HepG2 (cell line): ENCODE results near the gene CD4. TPM values are rescaled to one million over a fixed set of nuclear protein-coding genes. Genes with fewer than 3 reads are reported as not detected.

Source experiments
- ATF2 ChIP-seq: sonication (generic); formaldehyde crosslinking; IDR thresholded peaks from 2 replicates; pipeline ENCODE4 v1.4.0; 2020; ENCODE audit warnings: missing genetic modification reagents
- BORCS8-MEF2B ChIP-seq: sonication (generic); formaldehyde crosslinking; IDR thresholded peaks from 2 replicates; pipeline ENCODE4 v1.8.0; 2022; ENCODE audit warnings: mild to moderate bottlenecking, missing genetic modification reagents
- CEBPB ChIP-seq: IDR thresholded peaks from 2 replicates; pipeline ENCODE4 v1.6.1; 2011; ENCODE audit warnings: low read depth, low read length, improper control_type of control experiment, borderline replicate concordance
- DBP ChIP-seq: sonication (generic); formaldehyde crosslinking; IDR thresholded peaks from 2 replicates; pipeline ENCODE4 v1.4.0; 2020; ENCODE audit warnings: missing genetic modification reagents; ENCODE audit errors: not compliant biosample characterization
- ELF4 ChIP-seq: sonication (generic); formaldehyde crosslinking; IDR thresholded peaks from 2 replicates; pipeline ENCODE4 v1.5.0; 2020; ENCODE audit warnings: missing genetic modification reagents, mild to moderate bottlenecking, moderate library complexity, borderline replicate concordance
- FOXK2 ChIP-seq: fragments of 450-650 bp; IDR thresholded peaks from 2 replicates; pipeline ENCODE4 v1.6.1; 2016
- HNF4A ChIP-seq: sonication (generic); formaldehyde crosslinking; IDR thresholded peaks from 2 replicates; pipeline ENCODE4 v1.4.0; 2020; ENCODE audit warnings: missing genetic modification reagents
- IKZF4 ChIP-seq: sonication (generic); formaldehyde crosslinking; IDR thresholded peaks from 2 replicates; pipeline ENCODE4 v1.5.1; 2020; ENCODE audit warnings: borderline replicate concordance, mild to moderate bottlenecking, low read depth, missing genetic modification reagents; ENCODE audit errors: not compliant biosample characterization
- MATR3 ChIP-seq: sonication (generic); formaldehyde crosslinking; IDR thresholded peaks from 2 replicates; pipeline ENCODE4 v1.4.0; 2020; ENCODE audit warnings: missing genetic modification reagents
- MED8 ChIP-seq: sonication (generic); formaldehyde crosslinking; IDR thresholded peaks from 2 replicates; pipeline ENCODE4 v1.8.1; 2023; ENCODE audit warnings: mild to moderate bottlenecking, missing genetic modification reagents; ENCODE audit not compliant: insufficient replicate concordance
- NFKB2 ChIP-seq: sonication (generic); formaldehyde crosslinking; IDR thresholded peaks from 2 replicates; pipeline ENCODE4 v1.4.0; 2020; ENCODE audit warnings: missing genetic modification reagents, borderline replicate concordance
- PHF8 ChIP-seq: sonication (generic); formaldehyde crosslinking; IDR thresholded peaks from 2 replicates; pipeline ENCODE4 v1.5.0; 2020; ENCODE audit warnings: missing genetic modification reagents
- REXO4 ChIP-seq: sonication (generic); formaldehyde crosslinking; IDR thresholded peaks from 2 replicates; pipeline ENCODE4 v1.8.0; 2022; ENCODE audit warnings: missing genetic modification reagents, mild to moderate bottlenecking, borderline replicate concordance
- SMYD3 ChIP-seq: sonication (generic); formaldehyde crosslinking; IDR thresholded peaks from 2 replicates; pipeline ENCODE4 v1.8.1; 2023; ENCODE audit warnings: mild to moderate bottlenecking, missing genetic modification reagents
- TMF1 ChIP-seq: sonication (generic); formaldehyde crosslinking; IDR thresholded peaks from 2 replicates; pipeline ENCODE4 v1.8.1; 2022; ENCODE audit warnings: low read depth, missing genetic modification reagents
- ZNF136 ChIP-seq: sonication (generic); formaldehyde crosslinking; IDR thresholded peaks from 2 replicates; pipeline ENCODE4 v1.8.1; 2022; ENCODE audit warnings: low read depth, mild to moderate bottlenecking, moderate library complexity, missing genetic modification reagents
- ZNF292 ChIP-seq: sonication (generic); formaldehyde crosslinking; IDR thresholded peaks from 2 replicates; pipeline ENCODE4 v1.8.1; 2022; ENCODE audit warnings: mild to moderate bottlenecking, low read depth, missing genetic modification reagents, borderline replicate concordance
- ZNF468 ChIP-seq: sonication (generic); formaldehyde crosslinking; IDR thresholded peaks from 2 replicates; pipeline ENCODE4 v1.8.0; 2022; ENCODE audit warnings: mild to moderate bottlenecking, moderate library complexity, missing genetic modification reagents
- ZNF703 ChIP-seq: sonication (generic); formaldehyde crosslinking; IDR thresholded peaks from 2 replicates; pipeline ENCODE4 v1.5.1; 2020; ENCODE audit warnings: missing genetic modification reagents, mild to moderate bottlenecking, moderate library complexity, borderline replicate concordance
- polyA plus RNA-seq, 8 experiments: library from polyadenylated mRNA; depleted of rRNA in 3 of 8; stranded (reverse) in 7 of 8; unstranded in 1 of 8; fragments of >200 nt; fragmentation: Illumina TruSeq in 4 of 8; extraction: Trizol in 4 of 8; gene quantifications; 2 replicates each; pipeline versions ENCODE4 v1.2.1 to v1.2.3, GENCODE V29; 2011 to 2016; ENCODE audit warnings: low read depth in 4 of 8, missing spikeins in 1 of 8, mixed read lengths in 1 of 8; ENCODE audit not compliant: insufficient read depth in 1 of 8
- total RNA-seq, 5 experiments: library from RNA; depleted of rRNA; stranded (reverse); fragments of >200 nt; fragmentation: Illumina TruSeq; extraction: Trizol; gene quantifications; 2 replicates each; pipeline ENCODE4 v1.2.3, GENCODE V29; 2016; ENCODE audit warnings: low read depth in 1 of 5
- TF ChIP-seq, protein P1 (sequence below): sonication (generic); formaldehyde crosslinking; conservative IDR thresholded peaks from 2 replicates; pipeline ENCODE4 v1.8.0; 2022; ENCODE audit warnings: low read depth, missing genetic modification reagents
- TF ChIP-seq, protein P2 (sequence below): sonication (generic); formaldehyde crosslinking; conservative IDR thresholded peaks from 2 replicates; pipeline ENCODE4 v1.4.0; 2020; ENCODE audit warnings: missing genetic modification reagents

Gene CD4
- total and polyA plus RNA-seq, 2 of the 13 experiments (the other 11 are each of a cell fraction or from before 2014, with no cell fraction given), result 0.07 to 0.95 TPM

DNA sequence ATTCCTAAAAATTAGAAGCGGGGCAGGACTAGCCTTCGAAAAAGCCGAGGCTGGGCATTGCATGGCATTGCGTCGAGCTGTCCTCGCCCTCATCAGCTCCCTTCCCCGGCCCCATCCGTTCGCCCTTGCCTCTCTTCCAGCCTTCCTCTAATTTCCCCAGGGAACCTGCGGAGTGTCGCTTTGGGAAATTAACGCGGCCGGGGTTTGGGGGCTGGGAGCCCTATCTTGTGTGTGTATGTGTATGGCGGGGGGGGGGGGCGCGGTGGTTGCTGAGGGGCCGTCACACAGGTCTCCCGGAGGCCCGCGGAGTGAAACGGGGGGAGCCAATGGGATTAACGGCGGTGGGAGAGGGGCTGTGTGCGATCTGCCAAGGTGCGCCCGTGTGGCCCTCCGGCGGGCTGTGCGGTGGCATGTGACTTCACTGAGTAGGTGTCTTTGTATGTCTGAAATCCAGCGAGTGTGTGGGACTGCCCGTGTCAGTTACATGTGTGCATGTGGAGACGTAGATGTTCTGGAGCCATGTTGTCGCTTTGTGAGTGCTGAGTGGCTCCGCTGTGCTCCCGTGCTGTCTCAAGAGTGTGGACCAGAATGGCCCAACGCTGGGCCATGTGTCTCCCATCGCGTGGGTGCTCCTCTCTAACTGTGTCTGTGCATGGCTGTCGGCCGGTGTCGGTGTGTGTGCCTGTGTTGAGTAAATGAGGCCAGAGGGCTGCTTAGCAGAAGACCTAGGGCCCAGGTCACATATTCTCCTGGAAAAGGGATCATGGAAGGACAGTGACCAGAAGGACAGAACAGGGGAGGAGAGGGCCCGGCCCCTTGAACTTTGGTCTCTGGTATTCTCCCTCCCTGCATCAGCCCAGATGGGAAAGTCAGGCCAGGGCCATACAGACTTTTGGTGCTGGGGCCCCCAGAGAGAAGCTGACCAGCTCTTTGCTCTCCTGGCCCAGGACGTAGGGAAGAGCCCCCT lies 21.7 kb upstream of the CD4 start (continued):
- TF ChIP-seq TMF1 (CRISPR knock-in tag) (no peak), ZNF136 (CRISPR knock-in tag) (no peak), MED8 (CRISPR knock-in tag) (peak; percentile 39), NFKB2 (peak; percentile 56; the same call in 1 of the 2 replicates), BORCS8-MEF2B (no peak), CEBPB (no peak), FOXK2 (no peak), IKZF4 (CRISPR knock-in tag) (no peak), ATF2 (no peak), ZNF703 (no peak), HNF4A (CRISPR knock-in tag) (peak; percentile 91), REXO4 (no peak), ELF4 (no peak), SMYD3 (CRISPR knock-in tag) (0 out of 2 replicates have a peak, but pooled peaks have one; percentile 32), DBP (CRISPR knock-in tag) (no peak), ZNF292 (CRISPR knock-in tag) (peak; percentile 43; the same call in 1 of the 2 replicates), PHF8 (CRISPR knock-in tag) (0 out of 2 replicates have a peak, but pooled peaks have one; percentile 3), ZNF468 (CRISPR knock-in tag) (no peak), MATR3 (CRISPR knock-in tag) (no peak)
- TF ChIP-seq, protein P1, sequence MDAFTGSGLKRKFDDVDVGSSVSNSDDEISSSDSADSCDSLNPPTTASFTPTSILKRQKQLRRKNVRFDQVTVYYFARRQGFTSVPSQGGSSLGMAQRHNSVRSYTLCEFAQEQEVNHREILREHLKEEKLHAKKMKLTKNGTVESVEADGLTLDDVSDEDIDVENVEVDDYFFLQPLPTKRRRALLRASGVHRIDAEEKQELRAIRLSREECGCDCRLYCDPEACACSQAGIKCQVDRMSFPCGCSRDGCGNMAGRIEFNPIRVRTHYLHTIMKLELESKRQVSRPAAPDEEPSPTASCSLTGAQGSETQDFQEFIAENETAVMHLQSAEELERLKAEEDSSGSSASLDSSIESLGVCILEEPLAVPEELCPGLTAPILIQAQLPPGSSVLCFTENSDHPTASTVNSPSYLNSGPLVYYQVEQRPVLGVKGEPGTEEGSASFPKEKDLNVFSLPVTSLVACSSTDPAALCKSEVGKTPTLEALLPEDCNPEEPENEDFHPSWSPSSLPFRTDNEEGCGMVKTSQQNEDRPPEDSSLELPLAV (CRISPR knock-in tag), result no peak
- TF ChIP-seq, protein P2, sequence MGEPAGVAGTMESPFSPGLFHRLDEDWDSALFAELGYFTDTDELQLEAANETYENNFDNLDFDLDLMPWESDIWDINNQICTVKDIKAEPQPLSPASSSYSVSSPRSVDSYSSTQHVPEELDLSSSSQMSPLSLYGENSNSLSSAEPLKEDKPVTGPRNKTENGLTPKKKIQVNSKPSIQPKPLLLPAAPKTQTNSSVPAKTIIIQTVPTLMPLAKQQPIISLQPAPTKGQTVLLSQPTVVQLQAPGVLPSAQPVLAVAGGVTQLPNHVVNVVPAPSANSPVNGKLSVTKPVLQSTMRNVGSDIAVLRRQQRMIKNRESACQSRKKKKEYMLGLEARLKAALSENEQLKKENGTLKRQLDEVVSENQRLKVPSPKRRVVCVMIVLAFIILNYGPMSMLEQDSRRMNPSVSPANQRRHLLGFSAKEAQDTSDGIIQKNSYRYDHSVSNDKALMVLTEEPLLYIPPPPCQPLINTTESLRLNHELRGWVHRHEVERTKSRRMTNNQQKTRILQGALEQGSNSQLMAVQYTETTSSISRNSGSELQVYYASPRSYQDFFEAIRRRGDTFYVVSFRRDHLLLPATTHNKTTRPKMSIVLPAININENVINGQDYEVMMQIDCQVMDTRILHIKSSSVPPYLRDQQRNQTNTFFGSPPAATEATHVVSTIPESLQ (CRISPR knock-in tag), result no peak; the same call in 1 of the 2 replicates
